ENCODE data around the gene ENG.
"Not testable (repeated sequence)": the region's sequence is repeated elsewhere in the genome, so short reads cannot be mapped to it uniquely, and the experiment has no call there.

ENG gene

DNA sequence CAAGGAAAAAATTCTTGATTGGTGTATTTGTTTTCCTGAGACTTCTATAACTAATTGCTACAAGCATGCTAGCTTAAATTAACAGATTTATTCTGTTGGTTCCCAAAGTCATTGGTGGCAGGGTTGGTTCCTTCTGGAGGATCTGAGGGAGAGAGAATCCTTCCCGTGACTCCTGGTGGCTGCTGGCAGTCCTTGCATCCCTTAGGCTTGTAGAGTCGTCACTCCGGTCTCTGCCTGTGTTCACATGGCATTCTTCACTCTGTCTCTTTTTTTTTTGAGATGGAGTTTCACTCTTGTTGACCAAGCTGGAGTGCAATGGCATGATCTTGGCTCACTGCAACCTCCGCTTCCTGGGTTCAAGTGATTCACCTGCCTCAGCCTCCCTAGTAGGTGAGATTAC is 63.4 kb downstream of the ENG start:
- no peak for DNase-seq (ENCODE audit: low read depth)

DNA sequence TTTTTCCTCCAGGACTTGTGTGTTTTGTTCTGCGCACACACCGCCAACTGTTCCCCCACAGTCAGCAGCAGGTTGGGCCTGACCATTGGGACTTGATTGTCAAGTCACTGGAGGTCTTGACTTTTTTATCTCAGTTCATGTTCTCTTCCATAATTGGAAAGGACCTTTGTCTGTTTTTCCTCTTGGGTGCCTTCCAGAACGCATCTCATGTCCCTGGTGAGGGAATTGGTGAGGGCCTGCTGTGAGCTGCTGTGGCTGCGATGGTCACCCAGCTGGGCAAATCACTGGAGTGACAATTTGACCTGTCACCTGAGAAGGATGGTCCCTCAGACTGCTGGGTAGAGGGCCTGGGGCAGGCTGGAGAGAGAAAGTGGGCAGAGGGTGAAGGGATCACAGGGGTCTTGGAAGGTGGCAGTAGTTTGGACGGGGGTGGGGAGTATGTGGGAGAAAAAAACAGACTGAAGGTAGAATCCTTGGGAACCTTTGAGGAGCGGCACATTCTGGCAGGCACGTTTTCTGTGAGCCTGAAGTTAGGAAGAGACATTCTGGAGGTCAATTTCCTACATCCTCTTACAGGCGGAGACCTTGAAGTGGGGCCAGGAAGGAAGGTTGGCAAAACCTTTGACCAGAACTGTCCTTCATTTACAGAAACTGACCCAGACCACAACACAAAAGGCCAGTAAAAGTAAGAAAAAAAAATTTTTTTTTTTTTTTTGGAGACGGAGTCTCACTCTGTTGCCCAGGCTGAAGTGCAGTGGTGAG is 64.2 kb downstream of the ENG start:
- no peak for DNase-seq (ENCODE audit: low read depth)

DNA sequence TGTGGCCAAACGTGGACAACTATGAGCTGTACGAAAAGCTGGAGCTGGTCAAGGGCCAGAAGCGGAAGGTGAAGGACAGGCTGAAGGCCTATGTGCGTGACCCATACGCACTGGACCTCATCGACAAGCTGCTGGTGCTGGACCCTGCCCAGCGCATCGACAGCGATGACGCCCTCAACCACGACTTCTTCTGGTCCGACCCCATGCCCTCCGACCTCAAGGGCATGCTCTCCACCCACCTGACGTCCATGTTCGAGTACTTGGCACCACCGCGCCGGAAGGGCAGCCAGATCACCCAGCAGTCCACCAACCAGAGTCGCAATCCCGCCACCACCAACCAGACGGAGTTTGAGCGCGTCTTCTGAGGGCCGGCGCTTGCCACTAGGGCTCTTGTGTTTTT is 65.3 kb downstream of the ENG start:
- no peak for DNase-seq (ENCODE audit: low read depth)

DNA sequence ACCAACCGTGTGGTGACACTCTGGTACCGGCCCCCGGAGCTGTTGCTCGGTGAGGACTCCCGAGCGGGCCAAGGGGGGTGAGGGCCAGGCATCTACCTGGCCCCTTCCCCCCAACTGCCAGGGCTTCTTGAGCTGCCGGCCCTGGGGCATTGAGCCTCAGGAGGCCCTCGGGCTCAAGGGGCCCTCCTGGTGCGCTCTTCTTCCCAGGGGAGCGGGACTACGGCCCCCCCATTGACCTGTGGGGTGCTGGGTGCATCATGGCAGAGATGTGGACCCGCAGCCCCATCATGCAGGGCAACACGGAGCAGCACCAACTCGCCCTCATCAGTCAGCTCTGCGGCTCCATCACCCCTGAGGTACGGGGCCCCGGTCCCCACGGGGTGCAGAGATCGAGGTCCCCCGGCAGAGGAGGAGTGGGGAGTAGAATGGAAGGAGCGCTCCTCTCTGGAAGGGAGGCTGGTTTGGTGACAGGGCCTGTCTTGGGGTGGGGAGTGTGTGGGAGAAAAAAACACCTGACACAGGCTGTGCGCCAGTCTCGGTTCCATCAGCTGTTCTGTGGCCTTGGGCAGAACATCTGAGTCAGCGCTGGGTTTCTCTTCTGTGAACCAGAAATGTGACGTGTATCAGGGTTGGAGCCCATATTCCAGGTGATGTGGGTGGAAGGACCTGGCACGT is 66.0 kb downstream of the ENG start:
- peak; percentile 73 for DNase-seq (ENCODE audit: low read depth)

DNA sequence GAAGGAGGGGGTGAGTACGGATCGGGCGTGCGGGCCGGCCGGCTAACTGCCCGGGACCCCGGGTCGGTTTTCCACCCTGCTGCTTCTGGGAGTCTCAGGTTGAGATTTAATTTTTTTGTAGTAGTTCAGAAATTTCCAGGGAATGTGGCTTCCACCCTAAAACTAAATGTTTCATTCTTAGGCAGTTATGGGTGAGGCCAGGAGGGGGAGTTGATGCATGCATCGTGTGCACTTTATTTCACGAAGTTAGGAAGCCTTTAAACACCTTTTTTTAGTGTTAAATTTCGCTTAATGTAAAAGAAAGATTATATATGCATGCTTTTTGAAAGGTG is 67.7 kb downstream of the ENG start:
- DNase-seq (ENCODE audit: low read depth), result no peak

DNA sequence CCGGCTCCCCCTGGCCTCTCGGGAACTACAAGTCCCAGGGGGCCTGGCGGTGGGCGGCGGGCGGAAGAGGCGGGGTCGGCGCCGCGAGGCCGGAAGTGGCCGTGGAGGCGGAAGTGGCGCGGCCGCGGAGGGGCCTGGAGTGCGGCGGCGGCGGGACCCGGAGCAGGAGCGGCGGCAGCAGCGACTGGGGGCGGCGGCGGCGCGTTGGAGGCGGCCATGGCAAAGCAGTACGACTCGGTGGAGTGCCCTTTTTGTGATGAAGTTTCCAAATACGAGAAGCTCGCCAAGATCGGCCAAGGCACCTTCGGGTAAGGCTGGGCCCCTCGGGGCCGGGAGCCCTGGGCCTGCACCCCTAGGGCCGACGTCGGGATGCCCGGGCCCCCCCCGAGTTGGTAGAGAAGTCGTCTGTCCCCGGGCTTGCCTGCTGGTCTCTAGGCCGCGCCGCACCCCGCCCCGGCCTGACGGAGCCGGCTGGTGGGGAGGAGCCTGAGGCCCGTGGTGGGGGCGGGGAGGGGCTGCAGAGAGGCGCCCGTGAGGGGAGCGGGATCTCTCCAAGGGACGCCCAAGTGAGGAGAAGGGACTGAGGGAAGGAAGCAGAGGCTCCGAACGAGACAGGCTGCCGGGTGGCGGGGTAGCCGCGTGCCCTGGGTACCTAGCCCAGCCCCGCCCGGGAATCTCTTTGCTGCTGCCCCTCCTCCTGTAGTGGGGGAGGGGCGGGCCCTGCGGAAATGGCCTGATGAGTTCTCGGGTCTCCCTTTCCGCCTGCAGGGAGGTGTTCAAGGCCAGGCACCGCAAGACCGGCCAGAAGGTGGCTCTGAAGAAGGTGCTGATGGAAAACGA is 68.3 kb downstream of the ENG start, which contains the start of gene CDK9:
Gene CDK9 (plus strand): TSS at position 102 of the 840 bp plus-strand sequence. CDS start 115 bp downstream, at position 217.
- peak; percentile 97 for DNase-seq (ENCODE audit: low read depth)

DNA sequence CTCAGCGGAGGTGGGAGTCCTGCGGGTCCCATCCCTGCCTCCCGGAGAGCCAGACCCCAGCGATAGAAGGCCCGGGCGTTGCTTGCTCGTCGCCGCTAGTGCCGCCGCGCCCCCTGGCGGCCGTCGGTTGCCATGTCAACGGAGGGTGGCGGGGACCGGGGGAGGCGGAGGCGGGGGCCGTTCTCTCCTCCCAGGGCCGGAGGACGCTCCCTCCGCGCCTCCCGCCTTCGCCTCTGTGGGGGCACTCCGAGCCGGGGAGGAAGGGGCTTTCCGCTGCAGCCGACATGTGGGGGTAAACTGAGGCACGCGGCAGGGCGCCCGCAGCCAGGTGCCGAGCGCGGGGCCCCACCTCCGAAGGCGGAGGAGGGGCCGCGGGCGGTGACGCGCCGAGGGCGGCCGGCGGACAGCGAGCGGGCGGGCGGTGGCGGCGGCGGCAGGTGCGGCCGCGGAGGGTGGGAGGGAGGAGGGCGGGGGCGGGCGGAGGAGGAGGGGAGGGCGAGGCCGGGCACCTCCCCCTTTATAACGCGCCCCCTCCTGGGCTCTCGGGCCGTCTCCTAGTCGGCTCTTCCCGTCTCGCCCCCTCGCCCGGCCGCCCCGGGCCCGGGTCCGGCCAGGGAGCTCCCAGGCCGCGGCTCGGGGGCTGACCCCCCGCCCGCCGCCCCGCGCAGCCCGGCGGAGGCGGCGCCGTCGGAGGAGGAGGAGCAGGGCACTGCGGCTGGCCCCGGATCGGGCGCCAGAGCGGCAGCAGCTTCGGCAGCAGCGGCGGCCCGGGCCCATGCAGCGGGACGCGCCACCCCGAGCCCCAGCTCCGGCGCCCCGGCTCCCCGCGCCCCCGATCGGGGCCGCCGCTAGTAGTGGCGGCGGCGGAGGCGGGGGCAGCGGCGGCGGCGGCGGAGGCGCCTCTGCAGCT is 69.2 kb downstream of the ENG start:
- peak; percentile 86 for DNase-seq (ENCODE audit: low read depth)

DNA sequence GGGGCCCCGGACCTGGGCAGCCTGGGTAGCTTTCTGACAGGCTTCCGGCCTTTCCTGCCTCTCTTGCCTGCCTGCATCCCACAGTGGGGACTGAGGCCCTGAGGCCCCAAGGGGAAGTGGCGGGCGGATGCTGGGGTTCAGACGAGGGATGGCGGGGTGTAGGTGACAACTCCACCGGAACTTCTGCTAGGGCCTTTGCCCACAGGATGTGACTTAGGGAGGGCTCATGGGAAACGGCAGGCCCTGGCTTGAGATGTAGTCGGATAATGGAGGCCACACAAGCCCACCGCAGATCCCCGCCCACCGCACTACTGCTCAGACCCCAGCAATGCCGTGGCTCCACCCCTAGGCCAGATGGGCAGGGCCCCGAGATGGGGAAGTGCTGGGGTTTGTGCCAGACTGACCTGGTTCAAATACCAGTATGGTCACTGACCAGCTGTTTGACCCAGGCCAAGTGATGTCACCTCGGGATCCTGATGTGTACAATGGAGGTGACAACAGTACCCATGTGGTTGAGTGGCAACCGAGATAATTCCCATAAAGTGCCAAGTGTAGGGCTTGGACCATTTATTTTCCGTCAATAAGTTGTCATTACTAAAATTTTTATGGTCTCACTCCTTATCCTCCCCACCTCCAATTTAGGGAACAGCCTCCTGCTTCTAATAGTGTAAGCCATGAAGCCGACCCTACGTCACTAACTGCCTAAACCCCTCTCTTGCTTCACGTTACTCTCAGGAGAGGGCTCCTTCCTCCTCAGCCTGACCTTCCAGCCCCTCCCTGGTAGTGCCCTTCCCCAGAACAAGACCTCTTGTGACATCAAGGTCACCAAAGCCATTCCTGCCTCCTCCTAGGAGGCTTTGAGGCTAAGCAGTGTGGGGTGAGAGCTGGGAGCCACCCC is 71.1 kb downstream of the ENG start:
- DNase-seq (ENCODE audit: low read depth), result peak; percentile 67

DNA sequence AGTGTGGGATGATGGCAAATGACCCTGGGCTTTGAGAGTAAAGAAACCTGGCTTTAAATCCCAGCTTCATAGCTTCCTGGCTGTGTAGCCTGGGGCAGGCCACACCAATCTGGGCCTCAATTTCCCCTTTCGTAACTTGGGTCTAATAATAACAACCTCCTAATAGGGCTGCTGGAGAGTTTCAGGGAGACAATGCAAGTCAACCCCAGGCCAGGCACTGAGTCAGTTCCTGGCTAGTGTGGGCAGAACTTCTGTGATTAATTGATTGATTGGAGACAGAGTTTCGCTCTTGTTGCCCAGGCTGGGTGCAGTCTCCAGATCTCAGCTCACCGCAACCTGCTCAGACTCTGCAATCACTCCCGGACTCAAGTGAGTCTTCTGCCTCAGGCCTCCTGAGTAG is 72.7 kb downstream of the ENG start:
- DNase-seq (ENCODE audit: low read depth), result no peak

DNA sequence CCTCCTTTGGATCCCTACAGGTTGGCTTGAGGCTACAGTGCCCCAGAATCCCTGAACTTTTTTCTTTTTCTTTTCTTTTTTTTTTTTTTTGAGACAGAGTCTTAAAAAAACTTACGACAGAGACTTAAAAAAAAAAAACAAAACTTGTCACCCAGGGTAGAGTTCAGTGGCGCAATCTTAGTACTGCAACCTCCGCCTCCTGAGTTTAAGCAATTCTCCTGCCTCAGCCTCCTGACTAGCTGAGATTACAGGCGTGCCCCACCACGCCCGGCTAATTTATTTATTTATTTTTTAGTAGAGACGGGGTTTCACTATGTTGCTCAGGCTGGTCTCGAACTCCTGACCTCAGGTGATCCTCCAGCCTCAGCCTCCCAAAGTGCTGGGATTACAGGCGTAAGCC is 73.5 kb downstream of the ENG start:
- DNase-seq (ENCODE audit: low read depth), result not testable (repeated sequence)

DNA sequence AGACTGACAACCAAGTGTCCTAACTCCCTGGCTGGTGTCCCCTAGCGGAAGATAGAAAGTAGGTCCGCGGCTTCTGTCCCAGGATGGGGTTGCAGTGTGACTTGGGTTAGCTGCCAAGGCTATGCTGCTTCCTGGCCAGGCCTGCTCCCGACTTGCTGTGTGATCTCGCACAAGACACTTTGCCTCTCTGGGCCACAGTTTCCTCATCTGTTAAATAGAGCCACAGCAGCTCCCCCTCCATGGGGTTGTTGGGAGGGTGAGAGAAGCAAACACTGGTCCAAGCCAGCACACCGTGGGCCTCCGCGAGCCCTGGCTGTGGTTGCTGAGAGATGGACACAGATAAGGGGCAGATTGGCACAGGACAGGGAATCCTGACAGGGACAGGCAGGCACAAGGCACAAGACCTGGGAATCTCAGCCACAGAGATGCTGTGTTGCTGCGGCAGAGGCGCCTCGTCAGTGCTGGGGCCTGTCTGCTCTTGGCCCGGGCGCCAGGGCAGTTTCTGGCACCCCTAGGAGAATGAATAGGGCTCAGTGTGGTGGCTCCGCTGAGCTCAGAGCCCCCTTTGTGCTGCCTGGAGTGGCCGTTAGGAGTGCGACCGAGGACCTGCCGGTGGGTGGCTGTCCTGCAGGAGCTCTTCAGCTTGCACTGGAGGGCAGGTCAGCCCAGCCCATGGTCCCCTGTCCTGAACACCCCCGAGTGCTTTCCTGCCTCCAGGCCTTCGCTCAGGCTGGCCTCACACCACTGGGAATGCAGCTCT is 74.2 kb downstream of the ENG start:
- DNase-seq (ENCODE audit: low read depth), result no peak

DNA sequence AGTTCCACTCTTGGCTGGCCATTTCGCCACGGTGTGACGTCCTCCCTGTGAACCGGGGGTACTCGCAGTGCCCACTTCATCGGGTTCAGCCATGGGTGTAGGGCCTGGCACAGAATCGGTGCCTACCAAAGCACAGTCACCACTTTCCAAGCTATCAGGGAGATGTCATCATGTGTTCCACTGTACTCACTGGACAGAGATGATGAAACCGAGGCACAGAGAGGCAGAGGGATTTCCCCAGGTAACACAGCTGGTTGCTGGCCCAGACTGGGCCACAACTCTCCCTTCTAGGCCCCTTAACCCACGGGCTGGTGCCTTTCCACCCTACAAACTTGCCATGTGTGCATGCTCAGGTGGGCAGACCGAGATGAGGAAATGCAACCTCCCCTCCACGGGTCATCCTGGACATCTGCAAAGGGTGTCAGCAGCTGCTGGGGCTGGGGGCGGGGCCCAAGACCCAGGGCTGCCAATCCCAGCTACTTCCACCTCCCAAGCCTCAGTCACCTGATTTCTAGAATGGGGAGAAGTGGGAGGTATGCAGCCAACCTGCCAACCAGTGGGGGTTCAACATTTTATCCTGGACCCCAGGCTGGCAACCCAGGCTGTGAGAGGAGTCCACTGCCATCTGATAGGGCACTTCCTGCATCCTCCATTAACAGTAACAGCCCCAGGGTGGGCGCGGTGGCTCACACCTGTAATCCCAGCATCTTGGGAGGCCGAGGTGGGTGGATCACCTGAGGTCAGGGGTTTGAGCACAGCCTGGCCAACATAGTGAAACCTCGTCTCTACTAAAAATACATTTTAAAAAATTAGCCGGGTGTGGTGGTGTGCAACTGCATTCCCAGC is 75.1 kb downstream of the ENG start:
- peak; percentile 53 for DNase-seq (ENCODE audit: low read depth)

DNA sequence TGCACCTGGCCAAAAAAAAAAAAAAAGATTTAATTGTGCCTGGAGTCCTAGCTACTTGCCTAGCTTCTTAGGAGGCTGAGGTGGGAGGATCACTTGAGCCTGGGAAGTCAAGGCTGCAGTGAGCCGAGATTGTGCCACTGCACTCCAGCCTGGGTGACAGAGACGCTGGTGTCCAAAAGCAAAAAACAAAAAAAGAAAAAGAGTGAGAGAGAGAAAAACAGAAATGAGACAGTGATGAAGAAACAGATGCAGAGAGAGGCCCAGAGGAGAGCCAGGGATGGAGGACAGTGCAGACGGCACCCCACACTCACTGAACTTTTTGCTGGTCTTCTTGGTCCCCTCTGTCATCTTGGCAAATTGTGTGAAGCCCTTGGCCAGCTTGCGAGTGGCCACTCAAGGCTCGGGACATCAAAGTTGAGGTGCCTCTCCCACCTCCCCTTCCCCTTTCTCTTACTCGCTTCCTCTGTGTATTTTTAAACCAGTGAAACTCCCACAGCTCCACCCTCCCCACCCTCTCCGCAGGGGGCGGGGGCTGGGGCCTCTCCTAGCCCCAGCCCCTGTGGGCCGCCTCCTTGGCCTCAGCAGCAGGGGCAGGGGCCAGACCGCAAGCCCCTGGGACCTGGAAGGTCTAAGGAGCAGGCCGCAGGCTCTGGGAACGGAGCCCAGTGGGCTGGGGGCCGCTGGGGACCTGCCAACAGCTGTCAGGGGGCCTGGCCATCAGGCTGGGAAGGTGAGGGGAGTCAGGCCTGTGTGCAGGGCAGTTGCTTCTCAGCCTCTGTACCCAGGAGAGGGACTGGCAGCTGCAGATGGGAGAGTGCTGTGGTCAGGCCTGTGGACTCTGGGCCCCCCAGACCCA is 76.0 kb downstream of the ENG start, which contains the start of gene SH2D3C:
Gene SH2D3C (minus strand): TSS at position 387 of the 856 bp plus-strand sequence. CDS start 39 bp downstream, at position 348.
- DNase-seq (ENCODE audit: low read depth), result peak; percentile 37

DNA sequence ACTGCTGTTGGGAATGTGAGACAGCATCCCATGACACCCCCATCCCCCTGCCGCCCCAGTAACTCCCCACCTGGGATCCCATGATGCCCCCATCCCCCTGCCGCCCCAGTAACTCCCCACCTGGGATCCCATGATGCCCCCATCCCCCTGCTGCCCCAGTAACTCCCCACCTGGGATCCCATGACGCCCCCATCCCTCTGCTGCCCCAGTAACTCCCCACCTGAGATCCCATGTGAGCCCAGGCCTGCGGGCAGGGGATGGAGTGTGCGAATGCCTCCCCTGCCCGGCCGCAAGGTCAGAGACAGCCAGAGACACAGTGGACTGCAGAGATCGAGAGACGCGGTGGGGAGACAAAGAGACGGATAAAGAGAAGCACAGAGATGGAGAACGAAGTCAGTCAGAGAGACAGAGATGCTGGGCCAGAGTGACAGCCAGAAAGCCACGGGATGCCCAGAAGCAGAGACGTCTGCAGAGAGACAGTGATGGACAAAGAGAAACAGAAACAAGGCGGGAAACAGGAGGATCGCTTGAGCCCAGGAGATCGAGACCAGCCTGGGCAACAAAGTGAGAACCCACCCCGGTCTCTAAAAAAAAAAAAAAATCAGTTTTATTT is 77.0 kb downstream of the ENG start:
- DNase-seq (ENCODE audit: low read depth), result no peak

DNA sequence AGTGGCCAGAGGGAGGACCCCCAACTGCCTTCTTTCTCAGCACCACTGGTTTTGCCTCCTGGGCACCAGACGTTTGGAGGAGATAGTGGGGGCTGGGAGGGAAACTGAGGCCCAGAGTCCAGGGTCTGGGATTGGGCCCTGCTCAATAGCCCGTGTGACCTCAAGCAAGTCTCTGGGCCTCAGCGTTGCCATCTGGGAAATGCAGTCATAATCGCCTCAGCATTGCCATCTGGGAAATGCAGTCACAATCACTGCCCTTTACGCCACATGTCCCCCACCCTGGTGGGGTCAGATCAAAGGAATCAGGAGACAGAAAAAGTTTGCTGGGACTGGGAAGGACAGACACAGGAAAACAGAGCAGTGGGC is 77.6 kb downstream of the ENG start:
- no peak for DNase-seq (ENCODE audit: low read depth)

DNA sequence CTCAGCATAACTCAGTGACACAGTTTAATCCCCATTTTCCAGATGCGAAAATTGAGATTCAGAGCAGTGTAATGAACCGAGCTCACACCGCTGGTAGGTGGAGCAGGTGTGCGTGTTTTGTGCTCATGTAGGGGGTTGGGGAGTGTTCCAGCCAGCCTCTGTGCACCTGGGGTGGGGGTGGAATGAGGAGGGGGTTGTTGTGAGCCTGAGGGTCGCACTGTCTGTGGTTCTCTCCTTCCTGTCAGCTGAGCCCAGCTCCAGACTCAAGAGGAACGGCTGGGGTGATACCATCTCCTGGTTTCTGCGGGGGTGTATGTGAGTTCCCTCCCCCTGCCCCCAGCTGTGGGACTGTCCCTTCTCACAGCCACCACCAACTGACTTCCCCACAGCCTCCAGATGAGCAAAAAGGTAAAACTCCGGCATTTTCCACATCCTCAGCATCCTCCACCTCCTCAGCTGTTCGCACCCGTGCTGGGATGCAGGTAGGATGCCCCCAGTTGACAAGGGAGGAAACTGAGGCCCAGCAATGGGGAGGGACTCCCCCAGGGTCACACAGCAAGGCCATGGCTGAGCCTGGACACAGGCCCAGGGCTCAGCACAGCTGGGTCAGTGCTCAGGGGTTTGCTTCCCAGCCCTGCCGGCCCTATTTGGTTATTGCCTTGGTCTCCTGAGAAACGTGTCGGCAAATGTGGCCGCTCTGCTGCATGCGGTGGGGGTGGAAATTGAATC is 78.1 kb downstream of the ENG start:
- DNase-seq (ENCODE audit: low read depth), result peak; percentile 60

DNA sequence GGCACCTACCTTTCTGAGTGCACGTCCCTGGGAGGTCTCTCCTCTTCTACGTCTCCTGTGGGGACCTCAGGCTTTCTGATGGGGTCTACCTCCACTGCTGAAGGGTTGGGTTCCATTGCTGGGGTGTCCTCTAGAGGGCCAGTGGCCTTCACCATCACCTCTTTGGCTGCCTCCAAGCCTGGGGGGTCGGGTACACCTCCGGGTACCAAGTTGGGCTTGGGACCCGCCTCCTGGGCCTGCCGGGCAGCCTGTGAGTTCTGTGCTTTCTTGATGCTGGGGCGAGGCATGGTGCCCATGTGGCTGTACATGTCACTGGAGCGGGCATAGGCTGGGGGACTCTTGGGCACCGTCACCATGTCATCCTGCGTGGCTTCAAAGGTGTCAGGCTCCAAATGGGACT is 80.5 kb downstream of the ENG start:
- no peak for DNase-seq (ENCODE audit: low read depth)
